VCaP (cell line): ENCODE measurements around the gene FOXJ2.

Experiments used
- H3K27ac ChIP-seq: fragments of 450-650 bp; 2 replicates; pipeline ENCODE4 v1.5.1; 2017
- TF ChIP-seq, protein P1 (sequence below): fragments of 450-650 bp; conservative IDR thresholded peaks from 2 replicates; pipeline ENCODE4 v1.5.1; 2017; ENCODE audit warnings: mild to moderate bottlenecking, moderate library complexity

Gene FOXJ2

GRCh38 chr12:8089716-8090115, 57.2 kb downstream of the FOXJ2 start:
- no peak overlapping the region for H3K27ac ChIP-seq
- TF ChIP-seq, protein P1, sequence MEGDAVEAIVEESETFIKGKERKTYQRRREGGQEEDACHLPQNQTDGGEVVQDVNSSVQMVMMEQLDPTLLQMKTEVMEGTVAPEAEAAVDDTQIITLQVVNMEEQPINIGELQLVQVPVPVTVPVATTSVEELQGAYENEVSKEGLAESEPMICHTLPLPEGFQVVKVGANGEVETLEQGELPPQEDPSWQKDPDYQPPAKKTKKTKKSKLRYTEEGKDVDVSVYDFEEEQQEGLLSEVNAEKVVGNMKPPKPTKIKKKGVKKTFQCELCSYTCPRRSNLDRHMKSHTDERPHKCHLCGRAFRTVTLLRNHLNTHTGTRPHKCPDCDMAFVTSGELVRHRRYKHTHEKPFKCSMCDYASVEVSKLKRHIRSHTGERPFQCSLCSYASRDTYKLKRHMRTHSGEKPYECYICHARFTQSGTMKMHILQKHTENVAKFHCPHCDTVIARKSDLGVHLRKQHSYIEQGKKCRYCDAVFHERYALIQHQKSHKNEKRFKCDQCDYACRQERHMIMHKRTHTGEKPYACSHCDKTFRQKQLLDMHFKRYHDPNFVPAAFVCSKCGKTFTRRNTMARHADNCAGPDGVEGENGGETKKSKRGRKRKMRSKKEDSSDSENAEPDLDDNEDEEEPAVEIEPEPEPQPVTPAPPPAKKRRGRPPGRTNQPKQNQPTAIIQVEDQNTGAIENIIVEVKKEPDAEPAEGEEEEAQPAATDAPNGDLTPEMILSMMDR = no peak

- no peak overlapping the region for H3K27ac ChIP-seq
- TF ChIP-seq, protein P1 = no peak
Measured at GRCh38 chr12:8093291-8093690, 60.8 kb downstream of the FOXJ2 start.

GRCh38 chr12:8096281-8096915, 63.9 kb downstream of the FOXJ2 start:
- TF ChIP-seq, protein P1 = no peak
- H3K27ac ChIP-seq = no peak overlapping the region

GRCh38 chr12:8099235-8099634, 66.7 kb downstream of the FOXJ2 start:
- TF ChIP-seq, protein P1 = no peak
- no peak overlapping the region for H3K27ac ChIP-seq
